Gastrocnemius medialis (tissue), 4 donors: ENCODE data around the gene TMEM54. TPM values are rescaled to one million over a fixed set of nuclear protein-coding genes. Genes with fewer than 3 reads are reported as not detected.

Experiments
- ATAC-seq, 2 donors: fragments of 150-250 bp; one replicate each; pipeline ENCODE4 v1.9.1; 2016
- DNase-seq, 2 donors: peaks; one replicate each; pipeline ENCODE4 v3.0.0-alpha.2; 2019
- H3K27ac ChIP-seq, 4 donors: fragments of 200-600 bp; sonication (generic); 1 replicate in 1 of 4; 2 replicates in 3 of 4; pipeline ENCODE4 v1.5.1; 2016 to 2018; ENCODE audit warnings: mild to moderate bottlenecking in 2 of 4, moderate library complexity in 1 of 4
- H3K27me3 ChIP-seq, 3 donors: fragments of 200-600 bp; sonication (generic) in 2 of 3; 1 replicate in 1 of 3; 2 replicates in 2 of 3; pipeline versions ENCODE4 v1.5.1 to v1.6.0; 2016 to 2019; ENCODE audit warnings: mild to moderate bottlenecking in 1 of 3, moderate library complexity in 1 of 3
- H3K36me3 ChIP-seq, 2 donors: fragments of 200-600 bp; sonication (generic) in 1 of 2; one replicate each; pipeline ENCODE4 v1.5.1; 2017 to 2018
- H3K4me1 ChIP-seq, 2 donors: fragments of 200-600 bp; sonication (generic) in 1 of 2; one replicate each; pipeline ENCODE4 v1.5.1; 2016 to 2017; ENCODE audit warnings: mild to moderate bottlenecking in 2 of 2
- H3K4me3 ChIP-seq, 4 donors: fragments of 200-600 bp; sonication (generic) in 3 of 4; 1 replicate in 1 of 4; 2 replicates in 3 of 4; pipeline ENCODE4 v1.5.1; 2016 to 2019; ENCODE audit warnings: mild to moderate bottlenecking in 2 of 4
- H3K9me3 ChIP-seq, 3 donors: fragments of 200-600 bp; sonication (generic) in 2 of 3; 1 replicate in 1 of 3; 2 replicates in 2 of 3; pipeline ENCODE4 v1.5.1; 2016 to 2019
- CTCF ChIP-seq, 5 experiments: fragments of 450-650 bp in 3 of 5; fragments of 200-600 bp in 2 of 5; sonication (generic) in 2 of 5; IDR thresholded peaks in 4 of 5; conservative IDR thresholded peaks in 1 of 5; 1 replicate in 4 of 5; 2 replicates in 1 of 5; pipeline ENCODE4 v1.5.1; 2016 to 2019; ENCODE audit warnings: antibody characterized with exemption in 5 of 5, mild to moderate bottlenecking in 3 of 5, moderate library complexity in 3 of 5
- POLR2A ChIP-seq, 2 donors: fragments of 450-650 bp; IDR thresholded peaks; one replicate each; pipeline ENCODE4 v1.6.1; 2017; ENCODE audit warnings: antibody characterized with exemption in 2 of 2, mild to moderate bottlenecking in 2 of 2, moderate library complexity in 2 of 2
- in situ Hi-C, 4 donors: fragments of 200-750 bp; cut with MboI; loops; one replicate each; pipeline versions ENCODE4 v1.15.0 to v1.8.0; 2017; ENCODE audit warnings: low sequenced_read_pairs in 4 of 4
- intact Hi-C: fragments of 100-400 bp; cut with DNase I; formaldehyde crosslinking; loops from one replicate; pipeline ENCODE4 v1.15.1; 2023; ENCODE audit warnings: low total_unique reads
- total RNA-seq, 4 donors: library from RNA; depleted of rRNA; stranded (reverse); fragments of >200 nt; gene quantifications; one replicate each; pipeline versions ENCODE4 v1.1.0 to v1.2.3, GENCODE V29; 2016

TMEM54 gene
- total RNA-seq, 4 donors from 2014 or later = 4.0 to 7.0 (median 4.8) TPM

- Histone ChIP-seq H3K9me3 (no peaks in the 10 kb centered on the region), H3K4me3 (no peak overlapping the region), H3K4me1 (no peaks in the 10 kb centered on the region), H3K36me3 (no peaks in the 10 kb centered on the region), H3K27me3 (peaks cover 0 to 17% (median 6%) of the 10 kb centered on the region in 3 donors), H3K27ac (no peak overlapping the region)
- DNase-seq (no peak), ATAC-seq (no peak)
- TF ChIP-seq POLR2A (IDR thresholded peaks at IDR 0.05) = no peak
- TF ChIP-seq CTCF (IDR thresholded peaks at IDR 0.05 in 4 of 5, conservative IDR thresholded peaks at IDR 0.05 in 1 of 5) = no peak
- intact Hi-C loops = no loop called here
- in situ Hi-C loops = loop anchor here in 1 of 4 donors (10.0 kb wide), 1 partner anchor 145 kb away; no protein-coding TSS in a partner anchor
These were observed 28.2 kb upstream of the TMEM54 start for GRCh38 chr1:32929366-32929765.

GRCh38 chr1:32928715-32929114 lies 27.5 kb upstream of the TMEM54 start:
- no peak for DNase-seq
- peaks cover 0 to 21% (median 6%) of the 10 kb centered on the region in 3 donors for H3K27me3 ChIP-seq
- intact Hi-C loops = no loop called here
- no peaks in the 10 kb centered on the region for H3K36me3 ChIP-seq
- no peak for TF ChIP-seq POLR2A (IDR thresholded peaks at IDR 0.05)
- no peak for TF ChIP-seq CTCF (IDR thresholded peaks at IDR 0.05 in 4 of 5, conservative IDR thresholded peaks at IDR 0.05 in 1 of 5)
- H3K27ac ChIP-seq = no peak overlapping the region
- ATAC-seq = no peak
- no peaks in the 10 kb centered on the region for H3K4me1 ChIP-seq
- H3K9me3 ChIP-seq = no peaks in the 10 kb centered on the region
- in situ Hi-C loops = loop anchor here in 1 of 4 donors (10.0 kb wide), 1 partner anchor 146 kb away; no protein-coding TSS in a partner anchor
- no peak overlapping the region for H3K4me3 ChIP-seq

GRCh38 chr1:32928285-32928684 lies 27.1 kb upstream of the TMEM54 start:
- no peak for TF ChIP-seq CTCF (IDR thresholded peaks at IDR 0.05 in 4 of 5, conservative IDR thresholded peaks at IDR 0.05 in 1 of 5)
- TF ChIP-seq POLR2A (IDR thresholded peaks at IDR 0.05) = no peak
- Histone ChIP-seq H3K4me3 (no peak overlapping the region), H3K9me3 (no peaks in the 10 kb centered on the region), H3K4me1 (no peaks in the 10 kb centered on the region), H3K27me3 (peaks cover 0 to 21% (median 6%) of the 10 kb centered on the region in 3 donors), H3K36me3 (no peaks in the 10 kb centered on the region), H3K27ac (no peak overlapping the region)
- intact Hi-C loops (no loop called here), in situ Hi-C loops (loop anchor here in 1 of 4 donors (10.0 kb wide), 1 partner anchor 147 kb away; no protein-coding TSS in a partner anchor)
- no peak for ATAC-seq
- no peak for DNase-seq

GRCh38 chr1:32927441-32927840 lies 26.3 kb upstream of the TMEM54 start:
- ATAC-seq (no peak), DNase-seq (no peak)
- H3K9me3 ChIP-seq = no peaks in the 10 kb centered on the region
- in situ Hi-C loops = loop anchor here in 1 of 4 donors (10.0 kb wide), 1 partner anchor 147 kb away; no protein-coding TSS in a partner anchor
- peaks cover 0 to 21% (median 6%) of the 10 kb centered on the region in 3 donors for H3K27me3 ChIP-seq
- TF ChIP-seq POLR2A (IDR thresholded peaks at IDR 0.05) (no peak), CTCF (IDR thresholded peaks at IDR 0.05 in 4 of 5, conservative IDR thresholded peaks at IDR 0.05 in 1 of 5) (no peak)
- intact Hi-C loops = no loop called here
- H3K36me3 ChIP-seq = no peaks in the 10 kb centered on the region
- H3K27ac ChIP-seq = no peak overlapping the region
- no peaks in the 10 kb centered on the region for H3K4me1 ChIP-seq
- H3K4me3 ChIP-seq = no peak overlapping the region

- in situ Hi-C loops (loop anchor here in 1 of 4 donors (10.0 kb wide), 1 partner anchor 148 kb away; no protein-coding TSS in a partner anchor), intact Hi-C loops (no loop called here)
- no peak overlapping the region for H3K27ac ChIP-seq
- no peaks in the 10 kb centered on the region for H3K4me1 ChIP-seq
- H3K36me3 ChIP-seq = no peaks in the 10 kb centered on the region
- H3K27me3 ChIP-seq = peaks cover 0 to 21% (median 6%) of the 10 kb centered on the region in 3 donors
- no peak overlapping the region for H3K4me3 ChIP-seq
- TF ChIP-seq POLR2A (IDR thresholded peaks at IDR 0.05) = no peak
- TF ChIP-seq CTCF (IDR thresholded peaks at IDR 0.05 in 4 of 5, conservative IDR thresholded peaks at IDR 0.05 in 1 of 5) = no peak
- DNase-seq (no peak), ATAC-seq (no peak)
- H3K9me3 ChIP-seq = no peaks in the 10 kb centered on the region
These were observed 25.4 kb upstream of the TMEM54 start for GRCh38 chr1:32926562-32926961.
